Caki2 (cell line): ENCODE results near the gene NDST3. TPM values are rescaled to one million over a fixed set of nuclear protein-coding genes. Genes with fewer than 3 reads are reported as not detected.
"Not testable (repeated sequence)": the region's sequence is repeated elsewhere in the genome, so short reads cannot be mapped to it uniquely, and the experiment has no call there.

Experiments
- DNase-seq: peaks from one replicate; pipeline ENCODE4 v3.0.0-alpha.2; 2015; ENCODE audit warnings: low read depth
- in situ Hi-C: cut with HindIII; loops from 2 replicates; pipeline ENCODE4 v1.10.0; 2016; ENCODE audit warnings: low sequenced_read_pairs, low pct_unique_long_range_greater_than_20kb, mixed read lengths
- total RNA-seq: library from RNA; depleted of rRNA; stranded (reverse); fragments of >200 nt; shearing (Covaris generic); gene quantifications from 2 replicates; pipeline ENCODE4 v1.2.3, GENCODE V29; 2014; ENCODE audit warnings: low replicate concordance

NDST3 gene
- total RNA-seq, 1 experiment from 2014 or later, result not detected

GRCh38 chr4:118280501-118281218 lies 246.4 kb downstream of the NDST3 start:
- peak; percentile 57 for DNase-seq
- in situ Hi-C loops, result no loop called here

- peak; percentile 54 for DNase-seq
- in situ Hi-C loops, result no loop called here
These were observed 247.5 kb downstream of the NDST3 start for GRCh38 chr4:118281611-118282442.

- in situ Hi-C loops, result no loop called here
- no peak for DNase-seq
These were observed 248.4 kb downstream of the NDST3 start for GRCh38 chr4:118282692-118283091.

GRCh38 chr4:118284169-118284568 lies 249.9 kb downstream of the NDST3 start:
- in situ Hi-C loops, result no loop called here
- DNase-seq, result no peak

GRCh38 chr4:118285931-118286330 lies 251.6 kb downstream of the NDST3 start:
- no peak for DNase-seq
- in situ Hi-C loops, result no loop called here

- no peak for DNase-seq
- in situ Hi-C loops, result no loop called here
These were observed 252.4 kb downstream of the NDST3 start for GRCh38 chr4:118286685-118287084.

- in situ Hi-C loops, result no loop called here
These were observed 253.6 kb downstream of the NDST3 start for GRCh38 chr4:118287711-118288451.

GRCh38 chr4:118289794-118290193 lies 255.5 kb downstream of the NDST3 start:
- in situ Hi-C loops, result no loop called here
- no peak for DNase-seq

More at GRCh38 chr4:118287711-118288451, 253.6 kb downstream of the NDST3 start:
- no peak for DNase-seq

GRCh38 chr4:118290951-118291350 lies 256.7 kb downstream of the NDST3 start:
- DNase-seq, result no peak
- in situ Hi-C loops, result no loop called here

- in situ Hi-C loops, result no loop called here
- no peak for DNase-seq
These were observed 262.4 kb downstream of the NDST3 start for GRCh38 chr4:118296729-118297128.

GRCh38 chr4:118299619-118300018 lies 265.3 kb downstream of the NDST3 start:
- DNase-seq, in situ Hi-C loops: not testable (repeated sequence)

- in situ Hi-C loops, result no loop called here
- DNase-seq, result no peak
These were observed 273.4 kb downstream of the NDST3 start for GRCh38 chr4:118307643-118308042.
